Measurements from ENCODE around the gene JHY.

The JHY gene

GRCh38 chr11:122981388-122982264 lies 99.1 kb downstream of the JHY start, which contains the start of gene BSX:
Gene BSX, minus strand, starts transcription at chr11:122981834. Its CDS starts 163 bp downstream, at chr11:122981671.
- DNase-seq (ENCODE audit: extremely low read depth, low read depth) = no peak
- no peak within 1 kb of the TSS for H3K4me3 ChIP-seq (replicated peaks; ENCODE audit: low read depth, low read length)
- TF ChIP-seq, protein P1, sequence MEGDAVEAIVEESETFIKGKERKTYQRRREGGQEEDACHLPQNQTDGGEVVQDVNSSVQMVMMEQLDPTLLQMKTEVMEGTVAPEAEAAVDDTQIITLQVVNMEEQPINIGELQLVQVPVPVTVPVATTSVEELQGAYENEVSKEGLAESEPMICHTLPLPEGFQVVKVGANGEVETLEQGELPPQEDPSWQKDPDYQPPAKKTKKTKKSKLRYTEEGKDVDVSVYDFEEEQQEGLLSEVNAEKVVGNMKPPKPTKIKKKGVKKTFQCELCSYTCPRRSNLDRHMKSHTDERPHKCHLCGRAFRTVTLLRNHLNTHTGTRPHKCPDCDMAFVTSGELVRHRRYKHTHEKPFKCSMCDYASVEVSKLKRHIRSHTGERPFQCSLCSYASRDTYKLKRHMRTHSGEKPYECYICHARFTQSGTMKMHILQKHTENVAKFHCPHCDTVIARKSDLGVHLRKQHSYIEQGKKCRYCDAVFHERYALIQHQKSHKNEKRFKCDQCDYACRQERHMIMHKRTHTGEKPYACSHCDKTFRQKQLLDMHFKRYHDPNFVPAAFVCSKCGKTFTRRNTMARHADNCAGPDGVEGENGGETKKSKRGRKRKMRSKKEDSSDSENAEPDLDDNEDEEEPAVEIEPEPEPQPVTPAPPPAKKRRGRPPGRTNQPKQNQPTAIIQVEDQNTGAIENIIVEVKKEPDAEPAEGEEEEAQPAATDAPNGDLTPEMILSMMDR (IDR thresholded peaks at IDR 0.05; ENCODE audit: low read depth, low read length, missing control alignments) = no peak

- DNase-seq (ENCODE audit: extremely low read depth, low read depth) = no peak
- H3K4me3 ChIP-seq (replicated peaks; ENCODE audit: low read depth, low read length) = peak overlapping the region; percentile 35
Observed at GRCh38 chr11:122983438-122984185, 101.1 kb downstream of the JHY start.

GRCh38 chr11:122984186-122985011 lies 101.8 kb downstream of the JHY start:
- DNase-seq (ENCODE audit: extremely low read depth, low read depth) = no peak
- peak overlapping the region; percentile 35 for H3K4me3 ChIP-seq (replicated peaks; ENCODE audit: low read depth, low read length)
- TF ChIP-seq, protein P1 (IDR thresholded peaks at IDR 0.05; ENCODE audit: low read depth, low read length, missing control alignments) = no peak

More at GRCh38 chr11:122983438-122984185, 101.1 kb downstream of the JHY start:
- TF ChIP-seq, protein P1 (IDR thresholded peaks at IDR 0.05; ENCODE audit: low read depth, low read length, missing control alignments) = no peak

- TF ChIP-seq, protein P1 (IDR thresholded peaks at IDR 0.05; ENCODE audit: low read depth, low read length, missing control alignments) = no peak
- no peak for DNase-seq (ENCODE audit: extremely low read depth, low read depth)
- no peak overlapping the region for H3K4me3 ChIP-seq (replicated peaks; ENCODE audit: low read depth, low read length)
Observed at GRCh38 chr11:122995526-122995925, 113.0 kb downstream of the JHY start.

DNA sequence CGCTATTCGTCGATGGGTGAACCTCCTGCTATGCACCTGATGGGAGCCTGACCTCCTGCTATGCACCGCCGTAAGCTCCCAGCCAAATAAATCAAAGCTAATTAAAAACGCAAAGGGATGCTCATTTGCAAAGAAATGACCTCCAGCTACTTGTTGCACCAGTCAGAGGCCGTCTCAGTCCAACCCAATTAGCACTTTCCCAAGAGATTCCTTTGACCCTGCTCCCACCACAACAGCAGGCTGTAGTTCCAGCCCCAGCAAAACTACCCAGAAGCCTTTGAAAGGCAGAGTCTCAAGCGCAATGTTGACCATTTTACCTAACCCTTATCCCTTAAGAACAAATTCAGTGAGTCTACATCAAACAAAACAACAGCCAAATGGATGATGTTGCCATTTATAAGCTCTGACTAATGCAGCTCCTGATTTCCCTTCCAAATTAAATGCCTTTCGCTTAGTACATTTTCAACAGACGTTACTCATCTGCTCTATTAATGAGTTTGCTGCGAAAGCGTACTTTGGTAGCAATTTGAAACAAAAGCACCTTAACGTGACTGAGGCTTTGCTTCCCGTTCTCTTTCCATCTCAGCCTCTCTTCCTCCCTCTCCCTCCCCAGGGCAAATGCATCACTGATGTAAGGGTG lies 116.3 kb downstream of the JHY start:
- DNase-seq (ENCODE audit: extremely low read depth, low read depth) = no peak
- TF ChIP-seq, protein P1 (IDR thresholded peaks at IDR 0.05; ENCODE audit: low read depth, low read length, missing control alignments) = no peak
- H3K4me3 ChIP-seq (replicated peaks; ENCODE audit: low read depth, low read length) = no peak overlapping the region

- TF ChIP-seq, protein P1 (IDR thresholded peaks at IDR 0.05; ENCODE audit: low read depth, low read length, missing control alignments) = no peak
- no peak for DNase-seq (ENCODE audit: extremely low read depth, low read depth)
- no peak overlapping the region for H3K4me3 ChIP-seq (replicated peaks; ENCODE audit: low read depth, low read length)
Observed at GRCh38 chr11:123000721-123001120, 118.2 kb downstream of the JHY start.

Measured in HFF-Myc (cell line).